ENCODE results near the gene CLIC4. TPM values are rescaled to one million over a fixed set of nuclear protein-coding genes. Genes with fewer than 3 reads are reported as not detected.
"Not testable (repeated sequence)": the region's sequence is repeated elsewhere in the genome, so short reads cannot be mapped to it uniquely, and the experiment has no call there.

Gene CLIC4
- polyA plus RNA-seq, 2 donors = 15.3 to 29.8 TPM

GRCh38 chr1:24890887-24891286, 145.6 kb downstream of the CLIC4 start:
- Histone ChIP-seq H3K4me1 (ENCODE audit: control insufficient read depth in 2 of 2, insufficient read depth in 2 of 2, low read length in 1 of 2) (no peaks in the 10 kb centered on the region), H3K9me3 (ENCODE audit: control insufficient read depth in 2 of 2, insufficient read depth in 1 of 2, low read depth in 1 of 2, low read length in 1 of 2) (no peaks in the 10 kb centered on the region), H3K27ac (ENCODE audit: low read depth in 2 of 2, low read length in 1 of 2) (no peak overlapping the region), H3K4me3 (ENCODE audit: low read depth in 1 of 2, low read length in 2 of 2) (no peak overlapping the region), H3K36me3 (ENCODE audit: control insufficient read depth in 2 of 2, insufficient read depth in 2 of 2, low read length in 1 of 2) (peaks cover 0 to 3% of the 10 kb centered on the region in 2 donors), H3K27me3 (ENCODE audit: control insufficient read depth in 1 of 2, insufficient read depth in 2 of 2, low read length in 2 of 2) (no peaks in the 10 kb centered on the region)
- WGBS, 2 donors = 87 to 90% methylated on average over 2 of the region's 2 CpGs

GRCh38 chr1:24891367-24891766, 146.1 kb downstream of the CLIC4 start:
- H3K36me3 ChIP-seq (ENCODE audit: control insufficient read depth in 2 of 2, insufficient read depth in 2 of 2, low read length in 1 of 2); H3K4me1 ChIP-seq (ENCODE audit: control insufficient read depth in 2 of 2, insufficient read depth in 2 of 2, low read length in 1 of 2); H3K27me3 ChIP-seq (ENCODE audit: control insufficient read depth in 1 of 2, insufficient read depth in 2 of 2, low read length in 2 of 2); H3K27ac ChIP-seq (ENCODE audit: low read depth in 2 of 2, low read length in 1 of 2); H3K4me3 ChIP-seq (ENCODE audit: low read depth in 1 of 2, low read length in 2 of 2); H3K9me3 ChIP-seq (ENCODE audit: control insufficient read depth in 2 of 2, insufficient read depth in 1 of 2, low read depth in 1 of 2, low read length in 1 of 2): not testable (repeated sequence)
- WGBS, 2 donors = 67 to 68% methylated on average over 1 of the region's 1 CpG

DNA sequence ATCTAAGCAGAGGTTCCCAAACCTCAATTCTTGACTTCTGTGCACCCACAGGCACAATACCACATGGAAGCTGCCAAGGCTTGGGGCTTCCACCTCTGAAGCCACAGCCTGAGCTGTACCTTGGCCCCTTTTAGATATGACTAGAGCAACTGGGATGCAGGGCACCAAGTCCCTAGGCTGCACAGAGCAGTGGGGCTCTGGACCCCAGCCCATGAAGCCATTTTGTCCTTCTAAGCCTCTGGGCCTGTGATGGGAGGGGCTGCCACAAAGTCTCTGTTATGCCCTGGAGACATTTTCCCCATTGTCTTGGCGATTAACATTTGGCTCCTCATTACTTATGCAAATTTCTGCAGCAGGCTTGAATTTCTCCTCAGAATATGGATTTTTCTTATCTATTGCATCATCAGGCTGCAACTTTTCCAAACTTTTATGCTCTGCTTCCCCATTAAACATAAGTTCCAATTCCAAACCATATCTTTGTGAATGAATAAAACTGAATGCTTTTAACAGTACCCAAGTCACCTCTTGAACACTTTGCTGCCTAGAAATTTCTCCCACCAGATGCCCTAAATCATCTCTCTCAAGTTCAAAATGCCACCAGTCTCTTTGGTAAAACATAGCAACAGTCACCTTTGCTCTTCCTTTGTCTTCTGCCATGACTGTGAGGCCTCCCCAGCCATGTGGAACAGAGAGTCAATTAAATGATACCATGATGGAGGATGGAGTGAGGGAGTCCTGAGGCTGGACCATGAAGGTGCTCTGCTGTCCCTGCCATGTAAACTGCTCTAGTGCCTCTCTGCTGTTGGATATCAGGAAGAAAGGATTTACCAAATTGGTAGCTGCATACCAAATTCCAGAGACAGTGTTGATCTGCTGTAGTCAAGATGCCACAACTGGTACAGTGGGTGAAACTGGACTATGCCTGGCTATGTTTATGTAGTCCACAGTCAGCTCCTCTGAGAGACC, 147.2 kb downstream of the CLIC4 start:
- no peaks in the 10 kb centered on the region for H3K36me3 ChIP-seq (ENCODE audit: control insufficient read depth in 2 of 2, insufficient read depth in 2 of 2, low read length in 1 of 2)
- H3K27me3 ChIP-seq (ENCODE audit: control insufficient read depth in 1 of 2, insufficient read depth in 2 of 2, low read length in 2 of 2) = no peaks in the 10 kb centered on the region
- H3K4me3 ChIP-seq (ENCODE audit: low read depth in 1 of 2, low read length in 2 of 2) = no peak overlapping the region
- no peak overlapping the region for H3K27ac ChIP-seq (ENCODE audit: low read depth in 2 of 2, low read length in 1 of 2)
- no peaks in the 10 kb centered on the region for H3K9me3 ChIP-seq (ENCODE audit: control insufficient read depth in 2 of 2, insufficient read depth in 1 of 2, low read depth in 1 of 2, low read length in 1 of 2)
- WGBS, 2 donors = 70 to 85% methylated on average over 1 of the region's 1 CpG
- H3K4me1 ChIP-seq (ENCODE audit: control insufficient read depth in 2 of 2, insufficient read depth in 2 of 2, low read length in 1 of 2) = peaks cover 0 to 2% of the 10 kb centered on the region in 2 donors

DNA sequence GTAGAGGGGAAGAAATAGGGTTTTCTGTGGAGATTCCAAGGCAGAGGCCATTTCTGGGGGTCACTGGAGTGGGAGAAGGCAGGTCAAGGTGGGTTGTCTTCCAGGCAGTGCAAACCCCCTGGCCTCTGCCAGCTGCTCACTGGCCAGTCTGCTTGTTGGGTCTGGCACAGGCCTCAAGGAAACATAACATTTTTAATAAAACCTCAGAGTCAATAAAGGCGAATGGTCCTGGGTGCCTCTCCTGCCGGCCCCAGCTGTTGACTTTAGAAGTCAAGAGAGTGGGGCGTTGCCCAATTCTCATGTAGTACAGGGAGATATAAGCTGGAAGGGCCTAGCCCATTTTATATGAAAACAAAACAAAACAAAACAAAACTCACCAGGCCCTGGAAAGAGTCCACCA, 148.2 kb downstream of the CLIC4 start:
- no peak overlapping the region for H3K4me3 ChIP-seq (ENCODE audit: low read depth in 1 of 2, low read length in 2 of 2)
- no peak overlapping the region for H3K27ac ChIP-seq (ENCODE audit: low read depth in 2 of 2, low read length in 1 of 2)
- no peaks in the 10 kb centered on the region for H3K27me3 ChIP-seq (ENCODE audit: control insufficient read depth in 1 of 2, insufficient read depth in 2 of 2, low read length in 2 of 2)
- peaks cover 0 to 2% of the 10 kb centered on the region in 2 donors for H3K4me1 ChIP-seq (ENCODE audit: control insufficient read depth in 2 of 2, insufficient read depth in 2 of 2, low read length in 1 of 2)
- no peaks in the 10 kb centered on the region for H3K36me3 ChIP-seq (ENCODE audit: control insufficient read depth in 2 of 2, insufficient read depth in 2 of 2, low read length in 1 of 2)
- no peaks in the 10 kb centered on the region for H3K9me3 ChIP-seq (ENCODE audit: control insufficient read depth in 2 of 2, insufficient read depth in 1 of 2, low read depth in 1 of 2, low read length in 1 of 2)
- 65 to 84% methylated on average over 3 of the region's 3 CpGs for WGBS, 2 donors

Other genes starting within 250 kb of the CLIC4 start
- gene RCAN3, start 242.6 kb upstream of the CLIC4 start, polyA plus RNA-seq = 1 to 10 TPM; 9.5 to 10.0 TPM
- gene NCMAP, start 189.4 kb upstream of the CLIC4 start, polyA plus RNA-seq = under 1 TPM; 0.02 to 0.04 TPM
- 10 to 100 TPM; 28.8 to 37.6 TPM for gene SRRM1, start 102.1 kb upstream of the CLIC4 start, polyA plus RNA-seq
- 1 to 10 TPM in 1 of 2 donors, under 1 TPM in 1; 0.77 to 1.4 TPM for gene RUNX3, start 184.8 kb downstream of the CLIC4 start, polyA plus RNA-seq